ENCODE results near the gene IL9. TPM values are rescaled to one million over a fixed set of nuclear protein-coding genes. Genes with fewer than 3 reads are reported as not detected.

IL9 gene
- total and polyA plus RNA-seq, 2 experiments from 2014 or later, result not detected

DNA sequence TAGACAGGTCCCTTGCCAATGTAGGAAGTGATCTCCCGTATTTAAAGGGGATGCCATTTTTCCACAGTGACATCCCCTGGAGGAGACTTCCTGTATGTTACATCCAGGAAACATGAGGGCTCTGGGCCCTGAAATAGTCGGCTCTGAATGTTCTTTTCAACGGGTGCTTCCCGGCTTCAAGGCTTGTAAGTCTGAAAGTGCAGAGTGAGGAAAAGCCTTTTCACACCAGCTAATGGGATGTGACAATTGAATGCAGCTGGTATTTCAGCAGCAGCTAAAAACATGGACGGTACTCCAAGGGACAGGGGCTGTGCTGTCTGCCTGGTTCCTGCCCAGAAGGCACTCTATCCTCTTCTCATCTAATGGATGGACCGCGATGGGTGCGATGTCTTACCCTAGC is 1.4 kb downstream of the IL9 start:
- no peak overlapping the region for H3K4me3 ChIP-seq
- 68% methylated on average over 8 of the region's 8 CpGs for WGBS (ENCODE audit: low lambda C conversion rate, missing lambda C conversion rate)

GRCh38 chr5:135891791-135892190 is 3.9 kb downstream of the IL9 start:
- DNase-seq (ENCODE audit: low spot score), result no peak
- Histone ChIP-seq H3K9me2 (replicated peaks; ENCODE audit: insufficient read depth) (no peaks in the 10 kb centered on the region), H3K79me2 (no peaks in the 10 kb centered on the region), H3K27ac (no peak overlapping the region), H3K9me3 (ENCODE audit: low read depth) (no peaks in the 10 kb centered on the region), H4K20me1 (ENCODE audit: insufficient read depth, poor library complexity, severe bottlenecking) (no peaks in the 10 kb centered on the region), H2AFZ (no peak overlapping the region), H3K4me2 (no peak overlapping the region), H3K4me1 (ENCODE audit: insufficient read depth) (peaks cover 7% of the 10 kb centered on the region), H3K27me3 (peaks cover 11% of the 10 kb centered on the region), H3K36me3 (replicated peaks; ENCODE audit: insufficient read depth, low read depth) (no peaks in the 10 kb centered on the region), H3K4me3 (no peak overlapping the region)
- TF ChIP-seq, protein P1, sequence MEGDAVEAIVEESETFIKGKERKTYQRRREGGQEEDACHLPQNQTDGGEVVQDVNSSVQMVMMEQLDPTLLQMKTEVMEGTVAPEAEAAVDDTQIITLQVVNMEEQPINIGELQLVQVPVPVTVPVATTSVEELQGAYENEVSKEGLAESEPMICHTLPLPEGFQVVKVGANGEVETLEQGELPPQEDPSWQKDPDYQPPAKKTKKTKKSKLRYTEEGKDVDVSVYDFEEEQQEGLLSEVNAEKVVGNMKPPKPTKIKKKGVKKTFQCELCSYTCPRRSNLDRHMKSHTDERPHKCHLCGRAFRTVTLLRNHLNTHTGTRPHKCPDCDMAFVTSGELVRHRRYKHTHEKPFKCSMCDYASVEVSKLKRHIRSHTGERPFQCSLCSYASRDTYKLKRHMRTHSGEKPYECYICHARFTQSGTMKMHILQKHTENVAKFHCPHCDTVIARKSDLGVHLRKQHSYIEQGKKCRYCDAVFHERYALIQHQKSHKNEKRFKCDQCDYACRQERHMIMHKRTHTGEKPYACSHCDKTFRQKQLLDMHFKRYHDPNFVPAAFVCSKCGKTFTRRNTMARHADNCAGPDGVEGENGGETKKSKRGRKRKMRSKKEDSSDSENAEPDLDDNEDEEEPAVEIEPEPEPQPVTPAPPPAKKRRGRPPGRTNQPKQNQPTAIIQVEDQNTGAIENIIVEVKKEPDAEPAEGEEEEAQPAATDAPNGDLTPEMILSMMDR (IDR thresholded peaks at IDR 0.05; ENCODE audit: poor library complexity), result peak; percentile 28
- TF ChIP-seq EZH2phosphoT487 (IDR thresholded peaks at IDR 0.05; ENCODE audit: low read depth, severe bottlenecking, unreplicated experiment), result no peak

More for the DNA sequence above, 1.4 kb downstream of the IL9 start:
- Histone ChIP-seq H3K4me2 (no peak overlapping the region), H3K79me2 (no peaks in the 10 kb centered on the region), H3K36me3 (replicated peaks; ENCODE audit: insufficient read depth, low read depth) (no peaks in the 10 kb centered on the region), H4K20me1 (ENCODE audit: insufficient read depth, poor library complexity, severe bottlenecking) (no peaks in the 10 kb centered on the region), H3K27ac (no peak overlapping the region), H3K27me3 (peaks cover 24% of the 10 kb centered on the region), H2AFZ (no peak overlapping the region), H3K4me1 (ENCODE audit: insufficient read depth) (no peaks in the 10 kb centered on the region), H3K9me3 (ENCODE audit: low read depth) (no peaks in the 10 kb centered on the region), H3K9me2 (replicated peaks; ENCODE audit: insufficient read depth) (no peaks in the 10 kb centered on the region)
- DNase-seq (ENCODE audit: low spot score), result no peak
- TF ChIP-seq, protein P1 (IDR thresholded peaks at IDR 0.05; ENCODE audit: poor library complexity), result no peak

GRCh38 chr5:135891268-135891667 is 4.4 kb downstream of the IL9 start:
- H3K79me2 ChIP-seq, result no peaks in the 10 kb centered on the region
- peaks cover 7% of the 10 kb centered on the region for H3K4me1 ChIP-seq (ENCODE audit: insufficient read depth)
- no peak overlapping the region for H3K27ac ChIP-seq
- no peak overlapping the region for H3K4me3 ChIP-seq
- no peak overlapping the region for H3K4me2 ChIP-seq
- H4K20me1 ChIP-seq (ENCODE audit: insufficient read depth, poor library complexity, severe bottlenecking), result no peaks in the 10 kb centered on the region
- peaks cover 10% of the 10 kb centered on the region for H3K27me3 ChIP-seq
- H3K9me3 ChIP-seq (ENCODE audit: low read depth), result no peaks in the 10 kb centered on the region
- no peaks in the 10 kb centered on the region for H3K9me2 ChIP-seq (replicated peaks; ENCODE audit: insufficient read depth)
- no peaks in the 10 kb centered on the region for H3K36me3 ChIP-seq (replicated peaks; ENCODE audit: insufficient read depth, low read depth)
- 54% methylated on average over 2 of the region's 2 CpGs for WGBS (ENCODE audit: low lambda C conversion rate, missing lambda C conversion rate)
- H2AFZ ChIP-seq, result no peak overlapping the region
- no peak for TF ChIP-seq EZH2phosphoT487 (IDR thresholded peaks at IDR 0.05; ENCODE audit: low read depth, severe bottlenecking, unreplicated experiment)
- no peak for DNase-seq (ENCODE audit: low spot score)

DNA sequence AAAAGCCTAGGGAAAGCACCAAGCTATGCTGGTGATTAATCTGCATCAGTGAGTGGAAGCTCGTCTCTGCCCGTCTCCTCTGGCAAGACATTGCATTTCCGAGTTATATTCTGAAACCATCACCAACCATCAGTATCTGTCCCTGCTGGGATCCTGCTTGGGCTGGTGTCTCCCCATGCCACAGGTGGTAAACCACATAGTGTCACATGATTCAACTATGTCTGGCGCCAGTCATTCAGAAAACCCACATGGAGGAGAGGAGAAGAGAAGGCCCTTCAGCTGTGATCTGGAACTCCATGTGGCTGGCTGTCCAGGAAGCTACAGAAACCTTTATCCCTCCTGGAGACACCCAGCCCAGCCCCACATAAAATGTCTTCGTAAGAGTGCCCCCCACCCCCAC is 4.8 kb downstream of the IL9 start:
- Histone ChIP-seq H3K4me2 (no peak overlapping the region), H4K20me1 (ENCODE audit: insufficient read depth, poor library complexity, severe bottlenecking) (no peaks in the 10 kb centered on the region), H3K9me2 (replicated peaks; ENCODE audit: insufficient read depth) (no peaks in the 10 kb centered on the region), H3K9me3 (ENCODE audit: low read depth) (no peaks in the 10 kb centered on the region), H3K4me1 (ENCODE audit: insufficient read depth) (peaks cover 7% of the 10 kb centered on the region), H3K79me2 (no peaks in the 10 kb centered on the region), H3K4me3 (no peak overlapping the region), H2AFZ (no peak overlapping the region), H3K36me3 (replicated peaks; ENCODE audit: insufficient read depth, low read depth) (no peaks in the 10 kb centered on the region), H3K27me3 (peaks cover 8% of the 10 kb centered on the region), H3K27ac (no peak overlapping the region)
- 88% methylated on average over 5 of the region's 5 CpGs for WGBS (ENCODE audit: low lambda C conversion rate, missing lambda C conversion rate)
- DNase-seq (ENCODE audit: low spot score), result no peak
- TF ChIP-seq, protein P1 (IDR thresholded peaks at IDR 0.05; ENCODE audit: poor library complexity), result no peak

Measured in hepatocyte (in vitro differentiated cells).